ENCODE results near the gene ZNF526. TPM values are rescaled to one million over a fixed set of nuclear protein-coding genes. Genes with fewer than 3 reads are reported as not detected.

Gene ZNF526
- polyA plus RNA-seq, 1 experiment: 4.6 TPM

GRCh38 chr19:42274065-42274682, 54.1 kb downstream of the ZNF526 start:
- Histone ChIP-seq H3K27ac (ENCODE audit: low read depth, low read length) (no peak overlapping the region), H3K27me3 (ENCODE audit: control insufficient read depth, insufficient read depth, low read length) (no peaks in the 10 kb centered on the region), H3K4me3 (ENCODE audit: low read depth, low read length) (no peak overlapping the region), H3K9me3 (ENCODE audit: control insufficient read depth, insufficient read depth, low read length) (no peaks in the 10 kb centered on the region; the same call in 1 of the 2 replicates)
- POLR2A ChIA-PET: interaction anchor here (0.6 kb wide), 1 partner anchor 16 kb away, joined by 3 read pairs; no protein-coding TSS in a partner anchor
- no peak for DNase-seq (ENCODE audit: low read depth, low spot score)
- CTCF ChIA-PET: interaction anchor here (0.9 kb wide), 1 partner anchor 27 kb away, joined by 3 read pairs; no protein-coding TSS in a partner anchor
- TF ChIP-seq CTCF (IDR thresholded peaks at IDR 0.05; ENCODE audit: low read depth, low read length): no peak

GRCh38 chr19:42275103-42275502, 55.0 kb downstream of the ZNF526 start:
- CTCF ChIA-PET: interaction anchor here (0.9 kb wide), 1 partner anchor 28 kb away, joined by 3 read pairs; no protein-coding TSS in a partner anchor
- Histone ChIP-seq H3K4me3 (ENCODE audit: low read depth, low read length) (no peak overlapping the region), H3K9me3 (ENCODE audit: control insufficient read depth, insufficient read depth, low read length) (no peaks in the 10 kb centered on the region; the same call in 1 of the 2 replicates), H3K27ac (ENCODE audit: low read depth, low read length) (no peak overlapping the region), H3K27me3 (ENCODE audit: control insufficient read depth, insufficient read depth, low read length) (no peaks in the 10 kb centered on the region)
- TF ChIP-seq CTCF (IDR thresholded peaks at IDR 0.05; ENCODE audit: low read depth, low read length): no peak
- DNase-seq (ENCODE audit: low read depth, low spot score): no peak
- POLR2A ChIA-PET: interaction anchor here (0.6 kb wide), 1 partner anchor 17 kb away, joined by 3 read pairs; no protein-coding TSS in a partner anchor

- Histone ChIP-seq H3K9me3 (ENCODE audit: control insufficient read depth, insufficient read depth, low read length) (no peaks in the 10 kb centered on the region; the same call in 1 of the 2 replicates), H3K4me3 (ENCODE audit: low read depth, low read length) (no peak overlapping the region), H3K27me3 (ENCODE audit: control insufficient read depth, insufficient read depth, low read length) (no peaks in the 10 kb centered on the region), H3K27ac (ENCODE audit: low read depth, low read length) (no peak overlapping the region)
- POLR2A ChIA-PET: no interaction called here
- no peak for TF ChIP-seq CTCF (IDR thresholded peaks at IDR 0.05; ENCODE audit: low read depth, low read length)
- CTCF ChIA-PET: interaction anchor here (0.9 kb wide), 1 partner anchor 29 kb away, joined by 3 read pairs; no protein-coding TSS in a partner anchor
- no peak for DNase-seq (ENCODE audit: low read depth, low spot score)
Measured at GRCh38 chr19:42275517-42275916, 55.4 kb downstream of the ZNF526 start.

- Histone ChIP-seq H3K4me3 (ENCODE audit: low read depth, low read length) (no peak overlapping the region), H3K9me3 (ENCODE audit: control insufficient read depth, insufficient read depth, low read length) (no peaks in the 10 kb centered on the region; the same call in 1 of the 2 replicates), H3K27ac (ENCODE audit: low read depth, low read length) (no peak overlapping the region), H3K27me3 (ENCODE audit: control insufficient read depth, insufficient read depth, low read length) (no peaks in the 10 kb centered on the region)
- DNase-seq (ENCODE audit: low read depth, low spot score): no peak
- ChIA-PET POLR2A (no interaction called here), CTCF (interaction anchor here (5.1 kb wide), 1 partner anchor 32 kb away, joined by 118 read pairs; the partner anchor contains the start of gene GSK3A)
- TF ChIP-seq CTCF (IDR thresholded peaks at IDR 0.05; ENCODE audit: low read depth, low read length): no peak
Measured at GRCh38 chr19:42276284-42276683, 56.2 kb downstream of the ZNF526 start.

- Histone ChIP-seq H3K9me3 (ENCODE audit: control insufficient read depth, insufficient read depth, low read length) (no peaks in the 10 kb centered on the region; the same call in 1 of the 2 replicates), H3K27ac (ENCODE audit: low read depth, low read length) (no peak overlapping the region), H3K4me3 (ENCODE audit: low read depth, low read length) (no peak overlapping the region), H3K27me3 (ENCODE audit: control insufficient read depth, insufficient read depth, low read length) (no peaks in the 10 kb centered on the region)
- no peak for TF ChIP-seq CTCF (IDR thresholded peaks at IDR 0.05; ENCODE audit: low read depth, low read length)
- no peak for DNase-seq (ENCODE audit: low read depth, low spot score)
- CTCF ChIA-PET: interaction anchor here (5.1 kb wide), 1 partner anchor 32 kb away, joined by 118 read pairs; the partner anchor contains the start of gene GSK3A
- POLR2A ChIA-PET: no interaction called here
Measured at GRCh38 chr19:42276821-42277220, 56.7 kb downstream of the ZNF526 start.
